ENCODE data around the gene RIOK1. TPM values are rescaled to one million over a fixed set of nuclear protein-coding genes. Genes with fewer than 3 reads are reported as not detected.
A peak's percentile ranks its signal among the peaks of the same experiment; 100 is the strongest.
"Not testable (repeated sequence)": the region's sequence is repeated elsewhere in the genome, so short reads cannot be mapped to it uniquely, and the experiment has no call there.

Gene RIOK1
- total and polyA plus RNA-seq, 9 of the 15 experiments (the other 6 are each of a cell fraction or from before 2014, with no cell fraction given): 24.9 to 101 (median 52.2) TPM

DNA sequence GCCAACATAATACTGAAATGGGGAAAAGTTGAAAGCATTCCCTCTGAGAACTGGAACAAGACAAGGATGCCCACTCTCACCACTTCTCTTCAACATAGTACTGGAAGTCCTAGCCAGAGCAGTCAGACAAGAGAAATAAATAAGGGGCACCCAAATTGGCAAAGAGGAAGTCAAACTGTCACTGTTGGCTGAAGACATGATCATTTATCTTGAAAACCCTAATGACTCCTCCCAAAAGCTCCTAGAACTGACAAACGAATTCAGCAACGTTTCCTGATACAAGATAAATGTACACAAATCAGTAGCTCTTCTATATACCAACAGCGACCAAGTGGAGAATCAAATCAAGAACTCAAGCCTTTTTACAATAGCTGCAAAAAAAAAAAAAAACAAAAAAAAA, 37.7 kb upstream of the RIOK1 start:
- intact Hi-C loops (cut with micrococcal nuclease); H4K20me1 ChIP-seq (replicated peaks; ENCODE audit: control insufficient read depth, insufficient read depth, low read length); H3K9me1 ChIP-seq (ENCODE audit: control insufficient read depth, insufficient read depth, low read length); H2AFZ ChIP-seq (ENCODE audit: low read depth, low read length); H3K79me2 ChIP-seq (ENCODE audit: control insufficient read depth, insufficient read depth, low read length); H3K36me3 ChIP-seq (ENCODE audit: control insufficient read depth, insufficient read depth, low read length); ATAC-seq; in situ Hi-C loops (cut with MboI); FAIRE-seq; H3K4me3 ChIP-seq; H3K4me1 ChIP-seq (replicated peaks in 1 of 2; ENCODE audit: control insufficient read depth in 2 of 2, insufficient read depth in 2 of 2, low read length in 2 of 2); POLR2A ChIA-PET; H3K9ac ChIP-seq (ENCODE audit: insufficient read depth in 1 of 2, low read depth in 2 of 2, low read length in 2 of 2); H3K9me3 ChIP-seq (replicated peaks; ENCODE audit: control insufficient read depth, insufficient read depth, low read depth, low read length); DNase-seq (ENCODE audit: extremely low read depth in 1 of 4, low spot score in 3 of 4); H3K4me2 ChIP-seq (ENCODE audit: insufficient read depth, low read length); BruUV-seq (replicated peaks); CTCF ChIA-PET (ENCODE audit: low intra/inter-chr PET ratio); H3K27ac ChIP-seq (ENCODE audit: extremely low read depth, low read depth, low read length); H3K27me3 ChIP-seq (ENCODE audit: control insufficient read depth in 2 of 2, insufficient read depth in 2 of 2, low read length in 2 of 2): not testable (repeated sequence)
- WGBS (ENCODE audit: insufficient coverage, low coverage, missing lambda C conversion rate): 0% methylated on average over 3 of the region's 3 CpGs
- peak; percentile 9 for TF ChIP-seq MEIS2 (IDR thresholded peaks at IDR 0.05; ENCODE audit: partially characterized antibody)

DNA sequence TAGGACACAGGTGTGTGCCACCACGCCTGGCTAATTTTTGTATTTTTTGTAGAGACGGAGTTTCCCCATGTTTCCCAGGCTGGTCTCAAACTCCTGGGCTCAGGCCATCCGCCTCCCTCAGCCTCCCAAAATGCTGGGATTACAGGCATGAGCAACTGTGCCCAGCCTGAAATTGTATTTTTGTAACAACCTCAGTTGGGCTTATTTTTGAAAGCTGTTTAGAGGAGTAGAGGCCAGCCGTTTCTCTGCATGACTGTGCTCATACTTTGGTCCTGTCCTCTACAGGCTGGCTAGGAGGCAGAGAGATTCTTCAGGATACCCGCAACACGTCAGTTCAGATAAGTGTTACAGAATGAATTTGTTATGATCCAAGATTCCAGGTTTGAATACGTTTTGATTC, 22.2 kb upstream of the RIOK1 start:
- Histone ChIP-seq H4K20me1 (replicated peaks; ENCODE audit: control insufficient read depth, insufficient read depth, low read length) (no peaks in the 10 kb centered on the region), H3K27me3 (ENCODE audit: control insufficient read depth in 2 of 2, insufficient read depth in 2 of 2, low read length in 2 of 2) (peaks cover 16 to 33% of the 10 kb centered on the region in 2 experiments), H3K9ac (ENCODE audit: insufficient read depth in 1 of 2, low read depth in 2 of 2, low read length in 2 of 2) (no peak overlapping the region), H3K9me3 (replicated peaks; ENCODE audit: control insufficient read depth, insufficient read depth, low read depth, low read length) (no peaks in the 10 kb centered on the region), H3K4me1 (replicated peaks in 1 of 2; ENCODE audit: control insufficient read depth in 2 of 2, insufficient read depth in 2 of 2, low read length in 2 of 2) (no peaks in the 10 kb centered on the region), H2AFZ (ENCODE audit: low read depth, low read length) (no peak overlapping the region), H3K36me3 (ENCODE audit: control insufficient read depth, insufficient read depth, low read length) (no peaks in the 10 kb centered on the region), H3K9me1 (ENCODE audit: control insufficient read depth, insufficient read depth, low read length) (no peaks in the 10 kb centered on the region), H3K4me2 (ENCODE audit: insufficient read depth, low read length) (no peak overlapping the region), H3K4me3 (no peak overlapping the region), H3K27ac (ENCODE audit: extremely low read depth, low read depth, low read length) (no peak overlapping the region), H3K79me2 (ENCODE audit: control insufficient read depth, insufficient read depth, low read length) (no peaks in the 10 kb centered on the region)
- WGBS (ENCODE audit: insufficient coverage, low coverage, missing lambda C conversion rate): 13% methylated on average over 7 of the region's 7 CpGs
- TF ChIP-seq ZKSCAN1 (IDR thresholded peaks at IDR 0.05; ENCODE audit: low read depth, low read length): no peak
- no peak for TF ChIP-seq RBM34 (IDR thresholded peaks at IDR 0.05; ENCODE audit: borderline replicate concordance, insufficient read depth, low read length)
- no peak for TF ChIP-seq ZSCAN32 (CRISPR knock-in tag; IDR thresholded peaks at IDR 0.05)
- TF ChIP-seq, protein P1, sequence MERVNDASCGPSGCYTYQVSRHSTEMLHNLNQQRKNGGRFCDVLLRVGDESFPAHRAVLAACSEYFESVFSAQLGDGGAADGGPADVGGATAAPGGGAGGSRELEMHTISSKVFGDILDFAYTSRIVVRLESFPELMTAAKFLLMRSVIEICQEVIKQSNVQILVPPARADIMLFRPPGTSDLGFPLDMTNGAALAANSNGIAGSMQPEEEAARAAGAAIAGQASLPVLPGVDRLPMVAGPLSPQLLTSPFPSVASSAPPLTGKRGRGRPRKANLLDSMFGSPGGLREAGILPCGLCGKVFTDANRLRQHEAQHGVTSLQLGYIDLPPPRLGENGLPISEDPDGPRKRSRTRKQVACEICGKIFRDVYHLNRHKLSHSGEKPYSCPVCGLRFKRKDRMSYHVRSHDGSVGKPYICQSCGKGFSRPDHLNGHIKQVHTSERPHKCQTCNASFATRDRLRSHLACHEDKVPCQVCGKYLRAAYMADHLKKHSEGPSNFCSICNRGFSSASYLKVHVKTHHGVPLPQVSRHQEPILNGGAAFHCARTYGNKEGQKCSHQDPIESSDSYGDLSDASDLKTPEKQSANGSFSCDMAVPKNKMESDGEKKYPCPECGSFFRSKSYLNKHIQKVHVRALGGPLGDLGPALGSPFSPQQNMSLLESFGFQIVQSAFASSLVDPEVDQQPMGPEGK (CRISPR knock-in tag; IDR thresholded peaks at IDR 0.05; ENCODE audit: borderline replicate concordance): no peak
- TF ChIP-seq HNRNPK (IDR thresholded peaks at IDR 0.05; ENCODE audit: low read depth, low read length, poor library complexity, severe bottlenecking): no peak
- in situ Hi-C loops (cut with MboI): no loop called here
- no TSS peak for BruUV-seq (replicated peaks)
- FAIRE-seq (no peak), ATAC-seq (no peak; the same call in 2 of the 3 replicates), DNase-seq (ENCODE audit: extremely low read depth in 1 of 4, low spot score in 3 of 4) (no peak)
- intact Hi-C loops (cut with micrococcal nuclease): no loop called here
- POLR2A ChIA-PET: interaction anchor here (0.6 kb wide), 1 partner anchor 18 kb away, joined by 3 read pairs; no protein-coding TSS in a partner anchor
- CTCF ChIA-PET (ENCODE audit: low intra/inter-chr PET ratio): no interaction called here

Measured in K562 (cell line).